HCT116 (cell line): ENCODE results near the gene TPM2. TPM values are rescaled to one million over a fixed set of nuclear protein-coding genes. Genes with fewer than 3 reads are reported as not detected.
A peak's percentile ranks its signal among the peaks of the same experiment; 100 is the strongest.

Experiments used
- ATAC-seq: fragments of 200-7000 bp; cut with Tn5 transposase; 2 replicates; pipeline ENCODE4 v1.9.1; 2020; ENCODE audit warnings: mild to moderate bottlenecking, moderate library complexity
- BruUV-seq: library from RNA; stranded (reverse); fragments of 400-500 nt; replicated peaks from 2 replicates; lab custom pipeline; 2021; lab: Mats Ljungman, UMichigan
- CTCF ChIA-PET: fragments of 300-600 bp; sonication (Branson Sonifier 250); formaldehyde crosslinking; loops from one replicate; lab custom pipeline; 2021; ENCODE audit warnings: antibody characterized with exemption; lab: Charles Lee
- POLR2A ChIA-PET: fragments of 300-600, 350-600 bp; sonication (Branson Sonifier 250); formaldehyde crosslinking; loops from one replicate; lab custom pipeline; 2021; ENCODE audit warnings: antibody characterized with exemption; lab: Charles Lee
- RAD21 ChIA-PET, 2 experiments: fragments of 300-600 bp; sonication (Branson Sonifier 250); formaldehyde crosslinking; loops; one replicate each; lab custom pipeline; 2023; ENCODE audit warnings: low total read pairs in 2 of 2; ENCODE audit not compliant: uncharacterized antibody in 2 of 2, unreplicated experiment in 2 of 2, low non-redundant PET in 1 of 2; lab: Charles Lee
- DNase-seq: peaks from one replicate; pipeline ENCODE4 v3.0.0-alpha.2; 2010; ENCODE audit warnings: low read depth, low spot score
- H2AFZ ChIP-seq: fragments of 200-600 bp; shearing (Covaris generic), sonication (generic); 2 replicates; pipeline ENCODE4 v1.6.1; 2017; ENCODE audit warnings: low read depth, mixed run types, mixed read lengths, antibody characterized with exemption, low read length; ENCODE audit not compliant: poor library complexity, severe bottlenecking
- H3K27ac ChIP-seq: 2 replicates; pipeline ENCODE4 v1.5.1; 2012; ENCODE audit warnings: low read depth, low read length
- H3K27me3 ChIP-seq: fragments of 200-600 bp; sonication (generic); 2 replicates; pipeline ENCODE4 v1.6.1; 2016; ENCODE audit warnings: mixed run types, low read length, mixed read lengths; ENCODE audit not compliant: insufficient read depth
- H3K36me3 ChIP-seq, 2 experiments: fragments of 200-500 bp in 1 of 2; fragments of 200-600 bp in 1 of 2; sonication (Bioruptor generic) in 1 of 2; sonication (generic) in 1 of 2; 2 replicates each; pipeline versions ENCODE4 v1.5.1 to v1.6.1; 2014 to 2016; ENCODE audit warnings: low read length in 2 of 2, inconsistent platforms in 1 of 2, mixed read lengths in 1 of 2, mixed run types in 1 of 2; ENCODE audit not compliant: insufficient read depth in 2 of 2, control insufficient read depth in 1 of 2
- H3K4me1 ChIP-seq, 2 experiments: fragments of 200-600 bp in 1 of 2; sonication (generic) in 1 of 2; 2 replicates each; pipeline versions ENCODE4 v1.5.1 to v1.6.1; 2012 to 2017; ENCODE audit warnings: low read length in 2 of 2, inconsistent platforms in 1 of 2, mild to moderate bottlenecking in 1 of 2, mixed read lengths in 1 of 2, mixed run types in 1 of 2, moderate library complexity in 1 of 2; ENCODE audit not compliant: insufficient read depth in 2 of 2, control insufficient read depth in 1 of 2
- H3K4me2 ChIP-seq: fragments of 200-600 bp; sonication (generic); 2 replicates; pipeline ENCODE4 v1.6.1; 2017; ENCODE audit warnings: mixed run types, low read length, mixed read lengths
- H3K4me3 ChIP-seq, 2 experiments: fragments of 200-600 bp in 1 of 2; sonication (generic) in 1 of 2; replicated peaks in 1 of 2; 2 replicates each; pipeline ENCODE4 v1.5.1; 2011 to 2016; ENCODE audit warnings: low read length in 2 of 2, control low read depth in 1 of 2, low read depth in 1 of 2, mild to moderate bottlenecking in 1 of 2, mixed read lengths in 1 of 2, mixed run types in 1 of 2
- H3K79me2 ChIP-seq: fragments of 200-600 bp; sonication (generic); 2 replicates; pipeline ENCODE4 v1.6.1; 2017; ENCODE audit warnings: mild to moderate bottlenecking, mixed run types, low read length, moderate library complexity, mixed read lengths; ENCODE audit not compliant: insufficient read depth
- H3K9ac ChIP-seq: fragments of 200-600 bp; sonication (generic); 2 replicates; pipeline ENCODE4 v1.6.1; 2016; ENCODE audit warnings: low read length, mixed read lengths
- H3K9me2 ChIP-seq: fragments of 200-600 bp; sonication (generic), shearing (Covaris generic); 2 replicates; pipeline ENCODE4 v1.6.1; 2017; ENCODE audit warnings: mixed run types, mild to moderate bottlenecking, moderate library complexity; ENCODE audit not compliant: insufficient read depth
- H3K9me3 ChIP-seq, 2 experiments: fragments of 200-500 bp in 1 of 2; fragments of 200-600 bp in 1 of 2; sonication (Bioruptor generic) in 1 of 2; sonication (generic) in 1 of 2; 2 replicates each; pipeline ENCODE4 v1.6.1; 2014 to 2017; ENCODE audit warnings: low read length in 2 of 2, mixed read lengths in 2 of 2, inconsistent platforms in 1 of 2, low read depth in 1 of 2, mild to moderate bottlenecking in 1 of 2, mixed run types in 1 of 2, moderate library complexity in 1 of 2; ENCODE audit not compliant: control insufficient read depth in 1 of 2, insufficient read depth in 1 of 2
- H4K20me1 ChIP-seq: fragments of 200-600 bp; sonication (generic), shearing (Covaris generic); 2 replicates; pipeline ENCODE4 v1.6.1; 2017; ENCODE audit warnings: mixed run types, mild to moderate bottlenecking, moderate library complexity; ENCODE audit not compliant: insufficient read depth
- CTCF ChIP-seq, 3 experiments: fragments of 200-600 bp in 1 of 3; sonication (generic) in 1 of 3; IDR thresholded peaks in 2 of 3; conservative IDR thresholded peaks in 1 of 3; 2 replicates each; pipeline ENCODE4 v1.5.1; 2012 to 2017; ENCODE audit warnings: low read depth in 2 of 3, low read length in 2 of 3, antibody characterized with exemption in 1 of 3, borderline replicate concordance in 1 of 3, control low read depth in 1 of 3, mild to moderate bottlenecking in 1 of 3, mixed read lengths in 1 of 3, mixed run types in 1 of 3, moderate library complexity in 1 of 3; ENCODE audit not compliant: insufficient read depth in 1 of 3
- EGR1 ChIP-seq: IDR thresholded peaks from 2 replicates; pipeline ENCODE4 v1.6.1; 2012; ENCODE audit warnings: low read depth
- ELF1 ChIP-seq: IDR thresholded peaks from 2 replicates; pipeline ENCODE4 v1.6.1; 2012; ENCODE audit warnings: low read depth, borderline replicate concordance
- EZH2 ChIP-seq: fragments of 200-600 bp; sonication (generic); IDR thresholded peaks from 2 replicates; pipeline ENCODE4 v1.6.1; 2017; ENCODE audit warnings: antibody characterized with exemption, mixed run types
- EZH2phosphoT487 ChIP-seq: fragments of 200-600 bp; IDR thresholded peaks from 2 replicates; pipeline ENCODE4 v1.6.1; 2018; ENCODE audit warnings: antibody characterized with exemption, borderline replicate concordance
- FOSL1 ChIP-seq: IDR thresholded peaks from 2 replicates; pipeline ENCODE4 v1.6.1; 2012; ENCODE audit warnings: low read depth
- JUND ChIP-seq: IDR thresholded peaks from 2 replicates; pipeline ENCODE4 v1.6.1; 2012
- POLR2A ChIP-seq: IDR thresholded peaks from 2 replicates; pipeline ENCODE4 v1.7.0; 2011; ENCODE audit warnings: borderline replicate concordance; ENCODE audit not compliant: insufficient read depth, insufficient read length; ENCODE audit errors: extremely low read depth
- RAD21 ChIP-seq: IDR thresholded peaks from 2 replicates; pipeline ENCODE4 v1.6.1; 2012; ENCODE audit warnings: low read depth, mild to moderate bottlenecking
- SP1 ChIP-seq: IDR thresholded peaks from 2 replicates; pipeline ENCODE4 v1.6.1; 2012; ENCODE audit warnings: low read depth
- SRF ChIP-seq: IDR thresholded peaks from 2 replicates; pipeline ENCODE4 v1.6.1; 2012; ENCODE audit warnings: low read depth
- TCF7L2 ChIP-seq: IDR thresholded peaks from 2 replicates; pipeline ENCODE4 v1.7.0; 2011; ENCODE audit warnings: borderline replicate concordance, inconsistent platforms; ENCODE audit not compliant: insufficient read depth, insufficient read length; ENCODE audit errors: extremely low read depth
- YY1 ChIP-seq: IDR thresholded peaks from 2 replicates; pipeline ENCODE4 v1.6.1; 2011; ENCODE audit warnings: low read length, low read depth, moderate library complexity, mild to moderate bottlenecking; ENCODE audit not compliant: insufficient replicate concordance; ENCODE audit errors: extremely low read depth
- ZBTB33 ChIP-seq: IDR thresholded peaks from 2 replicates; pipeline ENCODE4 v1.6.1; 2011; ENCODE audit warnings: mild to moderate bottlenecking, low read length, moderate library complexity; ENCODE audit not compliant: insufficient replicate concordance; ENCODE audit errors: extremely low read depth
- intact Hi-C: fragments of 100-400 bp; cut with micrococcal nuclease; formaldehyde crosslinking; loops from 2 replicates; pipeline ENCODE4 v1.10.0; 2022
- total RNA-seq: library from RNA; stranded (reverse); gene quantifications from one replicate; pipeline ENCODE4 v1.2.1, GENCODE V29; 2021; ENCODE audit not compliant: unreplicated experiment
- TF ChIP-seq, protein P1 (sequence below): IDR thresholded peaks from 2 replicates; pipeline ENCODE4 v1.6.1; 2012

Gene TPM2
- total RNA-seq, 1 experiment from 2014 or later, result 278 TPM

GRCh38 chr9:35703906-35704672 is 14.4 kb upstream of the TPM2 start:
- intact Hi-C loops, result no loop called here
- peaks cover 65 to 80% of the 10 kb centered on the region in 2 experiments for H3K36me3 ChIP-seq

DNA sequence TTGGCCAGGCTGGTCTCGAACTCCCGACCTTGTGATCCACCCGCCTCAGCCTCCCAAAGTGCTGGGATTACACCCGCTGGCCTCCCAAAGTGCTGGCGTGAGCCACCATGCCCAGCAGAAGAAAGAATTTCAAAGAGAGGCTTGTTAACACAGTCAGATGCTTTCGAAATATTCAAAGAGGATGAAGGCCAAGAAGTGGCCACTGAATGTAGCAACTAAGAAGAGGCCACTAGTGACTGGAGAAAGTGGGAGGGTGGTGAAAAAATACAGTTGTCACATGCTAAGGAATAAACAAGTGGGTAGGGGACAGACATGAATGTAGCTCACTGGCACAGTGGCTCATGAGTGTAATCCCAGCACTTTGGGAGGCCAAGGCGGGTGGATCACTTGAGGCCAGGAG is 13.0 kb upstream of the TPM2 start:
- ATAC-seq (no peak), DNase-seq (no peak)
- ChIA-PET RAD21 (no interaction called here), CTCF (no interaction called here), POLR2A (no interaction called here)
- Histone ChIP-seq H3K36me3 (peaks cover 64 to 86% of the 10 kb centered on the region in 2 experiments), H3K9me2 (no peaks in the 10 kb centered on the region), H3K4me3 (no peak overlapping the region), H3K9ac (no peak overlapping the region), H3K4me2 (no peak overlapping the region), H3K27me3 (no peaks in the 10 kb centered on the region), H3K27ac (no peak overlapping the region), H3K9me3 (no peaks in the 10 kb centered on the region), H3K4me1 (no peaks in the 10 kb centered on the region), H3K79me2 (no peaks in the 10 kb centered on the region), H2AFZ (no peak overlapping the region), H4K20me1 (no peaks in the 10 kb centered on the region)
- intact Hi-C loops, result no loop called here
- no TSS peak for BruUV-seq
- TF ChIP-seq FOSL1 (no peak), ZBTB33 (no peak), JUND (no peak), RAD21 (no peak), POLR2A (no peak), EZH2phosphoT487 (no peak), CTCF (IDR thresholded peaks at IDR 0.05 in 2 of 3, conservative IDR thresholded peaks at IDR 0.05 in 1 of 3; ENCODE audit: borderline replicate concordance in 1 of 3, insufficient read depth in 1 of 3, low read depth in 2 of 3, low read length in 2 of 3) (no peak), EZH2 (no peak), EGR1 (no peak), ELF1 (no peak), SRF (no peak), YY1 (no peak)
- TF ChIP-seq, protein P1, sequence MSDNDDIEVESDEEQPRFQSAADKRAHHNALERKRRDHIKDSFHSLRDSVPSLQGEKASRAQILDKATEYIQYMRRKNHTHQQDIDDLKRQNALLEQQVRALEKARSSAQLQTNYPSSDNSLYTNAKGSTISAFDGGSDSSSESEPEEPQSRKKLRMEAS, result no peak

More at GRCh38 chr9:35703906-35704672, 14.4 kb upstream of the TPM2 start:
- Histone ChIP-seq H3K9me2 (no peaks in the 10 kb centered on the region), H3K4me3 (no peak overlapping the region), H3K9ac (no peak overlapping the region), H3K27ac (no peak overlapping the region), H3K79me2 (no peaks in the 10 kb centered on the region), H3K27me3 (no peaks in the 10 kb centered on the region), H3K9me3 (no peaks in the 10 kb centered on the region)
- TF ChIP-seq SRF (no peak), SP1 (no peak), EZH2 (no peak), EZH2phosphoT487 (no peak), TCF7L2 (no peak)
- TF ChIP-seq, protein P1, result no peak
- TF ChIP-seq, all 23 proteins: peak for 0
- ChIA-PET RAD21 (no interaction called here), POLR2A (no interaction called here), CTCF (no interaction called here)
- no peaks in the 10 kb centered on the region for H4K20me1 ChIP-seq
- no peak overlapping the region for H2AFZ ChIP-seq
- DNase-seq (no peak), ATAC-seq (no peak)
- H3K4me1 ChIP-seq, result no peaks in the 10 kb centered on the region
- no peak overlapping the region for H3K4me2 ChIP-seq
- BruUV-seq, result TSS peak; percentile 44
